ENCODE measurements around the gene HMCN1. TPM values are rescaled to one million over a fixed set of nuclear protein-coding genes. Genes with fewer than 3 reads are reported as not detected.

HMCN1 gene
- total RNA-seq, 1 experiment from 2014 or later = 0.12 TPM

GRCh38 chr1:186231861-186232436, 497.8 kb downstream of the HMCN1 start:
- POLR2A ChIA-PET = no interaction called here
- no peak for TF ChIP-seq CTCF (IDR thresholded peaks at IDR 0.05; ENCODE audit: unreplicated experiment)
- no peak for DNase-seq (ENCODE audit: unreplicated experiment)
- peaks cover 9% of the 10 kb centered on the region for H3K4me1 Mint-ChIP-seq (ENCODE audit: insufficient read depth, unreplicated experiment)
- no TSS peak for BruUV-seq (replicated peaks)
- H3K27me3 Mint-ChIP-seq (ENCODE audit: insufficient read depth, unreplicated experiment) = no peaks in the 10 kb centered on the region
- H3K36me3 Mint-ChIP-seq (ENCODE audit: insufficient read depth, unreplicated experiment) = no peaks in the 10 kb centered on the region
- intact Hi-C loops (cut with micrococcal nuclease) = no loop called here
- CTCF ChIA-PET = interaction anchor here (0.7 kb wide), 1 partner anchor 1078 kb away, joined by 3 read pairs; no protein-coding TSS in a partner anchor
- no peak overlapping the region for H3K4me3 Mint-ChIP-seq (ENCODE audit: unreplicated experiment)
- no peak overlapping the region for H3K27ac Mint-ChIP-seq (ENCODE audit: low read depth, unreplicated experiment)
- no peaks in the 10 kb centered on the region for H3K9me3 Mint-ChIP-seq (ENCODE audit: unreplicated experiment)

DNA sequence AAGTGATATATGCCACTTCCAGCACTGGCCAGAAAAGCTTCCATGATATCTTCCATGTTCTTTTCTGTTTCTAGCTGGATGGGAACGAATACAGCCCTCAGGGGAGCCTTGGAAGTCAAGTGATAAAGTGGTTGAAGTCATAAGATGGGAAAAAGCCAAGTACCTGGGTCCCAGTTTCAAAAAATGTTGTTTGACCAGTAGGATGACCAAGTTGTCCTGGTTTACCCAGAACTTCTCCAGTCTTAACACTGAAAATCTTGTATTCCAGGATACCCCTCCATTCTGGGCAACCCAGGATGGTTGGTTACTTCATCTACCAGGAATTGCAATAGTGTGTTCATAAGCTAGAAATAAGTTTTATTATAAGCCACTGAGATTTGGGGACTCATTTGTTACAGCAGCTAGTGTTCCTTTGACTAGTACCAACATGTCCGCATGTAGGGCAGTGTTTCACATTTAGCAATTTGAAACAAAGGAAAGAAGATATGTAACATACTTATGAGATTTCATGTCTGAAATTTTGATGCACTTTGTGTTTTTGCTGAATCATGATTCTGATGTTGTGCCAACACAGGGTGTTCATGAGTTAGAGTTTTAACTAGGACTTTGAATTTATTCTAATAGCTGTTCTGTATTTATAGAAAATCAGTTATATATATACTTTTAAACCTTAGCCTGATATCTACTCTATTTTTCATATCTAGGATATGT, 500.9 kb downstream of the HMCN1 start:
- Mint-ChIP-seq H3K36me3 (ENCODE audit: insufficient read depth, unreplicated experiment) (no peaks in the 10 kb centered on the region), H3K4me1 (ENCODE audit: insufficient read depth, unreplicated experiment) (peaks cover 20% of the 10 kb centered on the region), H3K9me3 (ENCODE audit: unreplicated experiment) (no peaks in the 10 kb centered on the region), H3K27me3 (ENCODE audit: insufficient read depth, unreplicated experiment) (no peaks in the 10 kb centered on the region), H3K27ac (ENCODE audit: low read depth, unreplicated experiment) (no peak overlapping the region), H3K4me3 (ENCODE audit: unreplicated experiment) (no peak overlapping the region)
- intact Hi-C loops (cut with micrococcal nuclease) = no loop called here
- POLR2A ChIA-PET = interaction anchor here (0.5 to 0.9 kb wide), 2 partner anchors 7 to 15 kb away, joined by 3 read pairs; no protein-coding TSS in a partner anchor
- no peak for TF ChIP-seq CTCF (IDR thresholded peaks at IDR 0.05; ENCODE audit: unreplicated experiment)
- peak; percentile 16 for DNase-seq (ENCODE audit: unreplicated experiment)
- CTCF ChIA-PET = interaction anchor here (0.9 to 1.0 kb wide), 2 partner anchors 8 to 91 kb away, joined by 3 to 4 read pairs; no protein-coding TSS in a partner anchor
- BruUV-seq (replicated peaks) = no TSS peak

- Mint-ChIP-seq H3K4me3 (ENCODE audit: unreplicated experiment) (no peak overlapping the region), H3K36me3 (ENCODE audit: insufficient read depth, unreplicated experiment) (no peaks in the 10 kb centered on the region), H3K27ac (ENCODE audit: low read depth, unreplicated experiment) (peak overlapping the region; percentile 80), H3K9me3 (ENCODE audit: unreplicated experiment) (no peaks in the 10 kb centered on the region), H3K4me1 (ENCODE audit: insufficient read depth, unreplicated experiment) (peaks cover 20% of the 10 kb centered on the region), H3K27me3 (ENCODE audit: insufficient read depth, unreplicated experiment) (no peaks in the 10 kb centered on the region)
- TF ChIP-seq CTCF (IDR thresholded peaks at IDR 0.05; ENCODE audit: unreplicated experiment) = no peak
- BruUV-seq (replicated peaks) = no TSS peak
- DNase-seq (ENCODE audit: unreplicated experiment) = no peak
- intact Hi-C loops (cut with micrococcal nuclease) = no loop called here
- CTCF ChIA-PET = interaction anchor here (0.9 to 1.0 kb wide), 2 partner anchors 9 to 92 kb away, joined by 3 to 4 read pairs; no protein-coding TSS in a partner anchor
- POLR2A ChIA-PET = interaction anchor here (0.9 kb wide), 1 partner anchor 8 kb away, joined by 3 read pairs; no protein-coding TSS in a partner anchor
Measured at GRCh38 chr1:186235696-186236095, 501.5 kb downstream of the HMCN1 start.

DNA sequence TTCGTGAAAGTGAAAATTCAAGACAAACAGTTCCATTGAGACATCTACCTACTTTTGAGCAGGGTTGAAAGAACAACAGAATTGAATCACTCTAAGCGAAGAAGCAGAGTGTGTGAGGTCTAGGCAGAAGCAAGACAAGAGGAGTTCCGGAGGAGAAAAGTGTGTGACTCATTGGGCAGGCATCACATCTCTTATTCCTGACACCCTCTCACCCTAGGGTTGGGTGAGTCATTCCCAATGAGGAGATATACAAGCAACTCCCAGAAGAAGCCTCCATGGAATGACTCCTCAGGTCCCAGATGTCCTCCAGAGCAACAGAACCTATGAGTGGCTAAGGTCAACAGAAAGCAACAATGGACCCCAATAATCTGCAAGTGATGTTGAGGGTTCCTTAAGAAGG, 502.7 kb downstream of the HMCN1 start:
- TF ChIP-seq CTCF (IDR thresholded peaks at IDR 0.05; ENCODE audit: unreplicated experiment) = no peak
- H3K4me3 Mint-ChIP-seq (ENCODE audit: unreplicated experiment) = no peak overlapping the region
- DNase-seq (ENCODE audit: unreplicated experiment) = peak; percentile 96
- ChIA-PET CTCF (interaction anchor here (0.6 to 1.3 kb wide), 6 partner anchors 11 to 1190 kb away, joined by 3 to 6 read pairs (median 3); no protein-coding TSS in a partner anchor), POLR2A (no interaction called here)
- intact Hi-C loops (cut with micrococcal nuclease) = no loop called here
- BruUV-seq (replicated peaks) = no TSS peak
- H3K27ac Mint-ChIP-seq (ENCODE audit: low read depth, unreplicated experiment) = peak overlapping the region; percentile 80
- no peaks in the 10 kb centered on the region for H3K36me3 Mint-ChIP-seq (ENCODE audit: insufficient read depth, unreplicated experiment)
- peaks cover 20% of the 10 kb centered on the region for H3K4me1 Mint-ChIP-seq (ENCODE audit: insufficient read depth, unreplicated experiment)
- no peaks in the 10 kb centered on the region for H3K27me3 Mint-ChIP-seq (ENCODE audit: insufficient read depth, unreplicated experiment)
- no peaks in the 10 kb centered on the region for H3K9me3 Mint-ChIP-seq (ENCODE audit: unreplicated experiment)
